Skeletal muscle satellite cell (primary cell): ENCODE measurements around the gene MTMR11.

Source experiments
- H3K27me3 ChIP-seq: 2 replicates; pipeline ENCODE4 v1.7.0; 2013; ENCODE audit warnings: low read length; ENCODE audit not compliant: control insufficient read depth, insufficient read depth
- H3K36me3 ChIP-seq: 2 replicates; pipeline ENCODE4 v1.7.0; 2013; ENCODE audit warnings: mild to moderate bottlenecking, control low read depth, low read length; ENCODE audit not compliant: insufficient read depth
- H3K4me1 ChIP-seq: 2 replicates; pipeline ENCODE4 v1.7.0; 2013; ENCODE audit warnings: low read length; ENCODE audit not compliant: control insufficient read depth, insufficient read depth
- H3K4me2 ChIP-seq: 2 replicates; pipeline ENCODE4 v1.7.0; 2013; ENCODE audit warnings: mild to moderate bottlenecking, low read length
- H3K4me3 ChIP-seq: 2 replicates; pipeline ENCODE4 v1.7.0; 2013; ENCODE audit warnings: low read length
- H3K9ac ChIP-seq: 2 replicates; pipeline ENCODE4 v1.7.0; 2013; ENCODE audit warnings: mild to moderate bottlenecking, low read depth, low read length, moderate library complexity
- H3K9me3 ChIP-seq: replicated peaks from 2 replicates; pipeline ENCODE4 v1.7.0; 2013; ENCODE audit warnings: mild to moderate bottlenecking, control low read depth, low read length

MTMR11 gene

GRCh38 chr1:149933208-149933607 is 3.5 kb downstream of the MTMR11 start:
- H3K4me1 ChIP-seq = peaks cover 42% of the 10 kb centered on the region
- H3K4me3 ChIP-seq = no peak overlapping the region
- peaks cover 15% of the 10 kb centered on the region for H3K36me3 ChIP-seq
- H3K27me3 ChIP-seq = no peaks in the 10 kb centered on the region
- no peak overlapping the region for H3K4me2 ChIP-seq
- no peaks in the 10 kb centered on the region for H3K9me3 ChIP-seq
- H3K9ac ChIP-seq = no peak overlapping the region

GRCh38 chr1:149932474-149932873 is 4.2 kb downstream of the MTMR11 start:
- peaks cover 15% of the 10 kb centered on the region for H3K36me3 ChIP-seq

DNA sequence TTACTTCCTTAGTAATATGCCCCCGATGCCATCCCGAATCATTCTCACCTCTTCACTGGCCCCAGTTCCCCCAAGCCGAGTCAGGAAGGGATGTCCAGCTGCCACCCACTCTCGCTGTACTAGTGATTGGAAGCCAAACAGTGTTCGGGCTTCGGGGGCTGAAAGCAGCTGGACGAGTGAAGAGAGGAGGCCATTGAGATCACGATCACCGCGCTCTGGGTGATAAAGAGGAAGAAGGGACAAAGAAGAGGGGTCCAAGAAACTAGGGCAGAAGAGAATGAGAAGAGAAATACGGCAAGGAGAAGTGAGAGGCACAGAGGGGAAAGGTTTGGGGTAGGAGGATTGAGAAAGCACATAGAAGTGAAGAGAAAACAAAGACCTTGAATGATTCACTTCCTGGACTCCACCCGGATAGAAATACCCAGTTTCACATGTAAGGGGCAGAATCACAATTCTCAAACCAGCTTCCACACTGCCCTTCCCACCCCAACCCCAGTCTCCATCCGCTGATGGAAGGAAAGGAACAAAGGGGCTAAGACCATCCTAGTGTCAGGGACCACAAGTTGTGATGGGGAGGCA is 5.4 kb downstream of the MTMR11 start:
- H3K4me1 ChIP-seq = peaks cover 33% of the 10 kb centered on the region
- no peaks in the 10 kb centered on the region for H3K27me3 ChIP-seq
- H3K36me3 ChIP-seq = peaks cover 16% of the 10 kb centered on the region
- H3K4me3 ChIP-seq = no peak overlapping the region
- no peaks in the 10 kb centered on the region for H3K9me3 ChIP-seq
- peak overlapping the region; percentile 56 for H3K4me2 ChIP-seq
- no peak overlapping the region for H3K9ac ChIP-seq

More at GRCh38 chr1:149932474-149932873, 4.2 kb downstream of the MTMR11 start:
- Histone ChIP-seq H3K4me2 (no peak overlapping the region), H3K4me1 (peaks cover 38% of the 10 kb centered on the region), H3K4me3 (no peak overlapping the region), H3K27me3 (no peaks in the 10 kb centered on the region), H3K9ac (no peak overlapping the region), H3K9me3 (no peaks in the 10 kb centered on the region)

DNA sequence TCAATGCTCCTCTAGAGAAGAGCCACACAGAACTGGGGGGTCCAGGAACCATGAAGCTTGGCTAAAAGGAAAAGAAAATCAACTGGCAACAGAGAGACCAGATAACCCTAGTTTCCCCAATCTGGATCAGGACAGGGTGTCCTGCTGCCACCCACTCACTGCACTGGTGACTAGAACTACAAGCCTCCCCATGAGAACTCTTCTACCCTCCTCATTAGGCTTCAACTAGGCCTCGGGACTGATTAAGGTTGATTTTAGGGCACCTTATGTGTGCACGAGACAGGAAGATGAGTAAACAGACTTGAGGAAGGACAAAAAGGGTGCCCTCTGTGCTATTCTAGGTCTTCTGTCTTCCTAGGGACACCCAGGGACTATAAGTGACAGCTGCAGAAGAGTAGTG is 6.8 kb downstream of the MTMR11 start:
- no peak overlapping the region for H3K4me3 ChIP-seq
- no peaks in the 10 kb centered on the region for H3K27me3 ChIP-seq
- H3K9me3 ChIP-seq = no peaks in the 10 kb centered on the region
- no peak overlapping the region for H3K9ac ChIP-seq
- H3K36me3 ChIP-seq = peaks cover 31% of the 10 kb centered on the region
- H3K4me1 ChIP-seq = peaks cover 39% of the 10 kb centered on the region
- no peak overlapping the region for H3K4me2 ChIP-seq

DNA sequence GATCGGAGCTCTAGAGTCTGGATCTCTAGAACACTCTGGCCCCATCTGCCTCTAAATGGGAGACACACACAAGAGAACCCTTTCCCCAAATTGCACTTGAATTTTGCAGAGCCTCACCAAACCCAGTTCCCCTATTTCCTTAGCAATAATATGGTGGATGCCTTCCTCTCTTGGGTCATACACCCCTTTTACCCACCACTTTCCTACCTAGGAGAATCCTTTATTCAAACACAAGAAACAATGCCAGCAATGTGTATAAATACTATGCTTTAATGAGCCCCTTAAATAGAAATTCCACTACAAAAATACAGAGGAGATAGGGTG is 8.3 kb downstream of the MTMR11 start:
- Histone ChIP-seq H3K36me3 (peaks cover 46% of the 10 kb centered on the region), H3K9ac (peak overlapping the region; percentile 95), H3K4me3 (peak overlapping the region; percentile 95)

DNA sequence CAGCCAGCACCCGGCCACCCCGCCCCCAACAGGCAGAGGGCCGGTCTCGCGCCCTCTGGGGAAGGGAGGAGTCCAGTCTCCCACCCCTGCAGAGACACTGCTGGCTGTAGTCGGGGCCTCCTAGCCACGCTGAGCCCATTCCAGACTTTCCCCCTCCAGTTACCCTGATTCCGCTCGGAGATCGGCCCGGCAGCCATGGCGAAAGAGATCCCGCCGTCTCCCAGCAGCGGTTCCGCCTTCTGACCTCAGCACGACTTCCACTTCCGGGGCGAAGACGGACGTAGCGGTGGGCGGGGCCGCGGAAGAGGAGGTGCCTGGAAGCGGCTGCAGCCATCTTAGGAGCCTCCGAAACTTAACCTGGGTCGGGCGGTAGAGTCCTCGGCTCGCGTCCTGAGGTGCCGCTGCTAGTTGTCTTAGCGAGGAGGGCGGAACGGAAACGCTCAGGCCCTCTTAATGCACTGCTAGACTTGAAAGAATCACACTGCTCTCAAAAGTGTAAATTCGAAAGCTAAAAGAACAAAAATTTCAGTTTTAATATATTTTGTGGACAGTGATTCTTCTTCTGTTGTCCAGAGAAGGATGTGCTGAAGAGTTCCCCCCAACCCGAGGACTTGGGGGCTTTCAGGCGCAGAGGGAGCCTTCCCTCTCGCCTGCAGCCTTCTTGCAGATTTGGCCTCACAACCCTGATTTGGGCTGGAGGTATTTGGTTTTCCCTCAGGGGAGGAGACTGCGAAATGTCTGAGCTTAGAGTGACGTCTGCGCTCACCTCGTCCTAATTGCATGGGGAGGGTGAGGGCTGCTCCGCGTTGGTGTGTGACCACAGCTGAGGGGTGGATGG is 8.9 kb downstream of the MTMR11 start, which contains the start of gene SF3B4:
SF3B4 (minus strand) TSS at position 241 of the 838 bp plus-strand sequence; CDS start at position 197, 44 bp downstream.
- Histone ChIP-seq H3K4me1 (peaks cover 44% of the 10 kb centered on the region), H3K9ac (peak within 1 kb of the TSS; percentile 95), H3K4me3 (peak within 1 kb of the TSS; percentile 95), H3K36me3 (peaks cover 51% of the 10 kb centered on the region), H3K4me2 (peak within 1 kb of the TSS; percentile 95), H3K9me3 (no peaks in the 10 kb centered on the region), H3K27me3 (no peaks in the 10 kb centered on the region)

More for the DNA sequence above, 8.3 kb downstream of the MTMR11 start:
- Histone ChIP-seq H3K4me2 (peak overlapping the region; percentile 95), H3K4me1 (peaks cover 44% of the 10 kb centered on the region), H3K9me3 (no peaks in the 10 kb centered on the region), H3K27me3 (no peaks in the 10 kb centered on the region)

GRCh38 chr1:149927056-149927562 is 9.6 kb downstream of the MTMR11 start:
- H3K4me1 ChIP-seq = peaks cover 44% of the 10 kb centered on the region
- no peaks in the 10 kb centered on the region for H3K27me3 ChIP-seq
- peak overlapping the region; percentile 95 for H3K4me2 ChIP-seq
- H3K9me3 ChIP-seq = no peaks in the 10 kb centered on the region
- peaks cover 56% of the 10 kb centered on the region for H3K36me3 ChIP-seq
- peak overlapping the region; percentile 95 for H3K9ac ChIP-seq
- peak overlapping the region; percentile 95 for H3K4me3 ChIP-seq

DNA sequence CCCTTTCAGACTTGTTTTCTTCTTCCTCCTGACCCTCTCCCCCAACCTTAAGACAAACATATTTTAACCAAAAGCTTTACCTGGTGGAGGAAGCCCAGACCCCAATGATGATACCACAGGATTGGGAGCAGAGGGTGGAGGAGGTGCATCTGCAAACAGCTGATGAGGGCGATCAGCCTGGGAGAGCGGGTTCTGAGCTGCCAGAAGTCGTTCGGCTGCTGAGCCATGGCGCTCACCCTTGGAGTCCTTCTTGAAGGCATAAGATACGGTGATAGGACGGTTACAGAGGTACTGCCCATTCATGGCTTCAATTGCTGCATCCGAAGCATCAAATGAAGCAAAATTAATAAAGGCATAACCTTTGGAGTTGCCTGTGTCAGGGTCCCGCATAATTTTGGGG is 10.4 kb downstream of the MTMR11 start:
- Histone ChIP-seq H3K4me2 (peak overlapping the region; percentile 95), H3K4me1 (peaks cover 38% of the 10 kb centered on the region), H3K9me3 (no peaks in the 10 kb centered on the region), H3K9ac (peak overlapping the region; percentile 95), H3K27me3 (no peaks in the 10 kb centered on the region), H3K36me3 (peaks cover 53% of the 10 kb centered on the region), H3K4me3 (peak overlapping the region; percentile 95)

- Histone ChIP-seq H3K4me1 (peaks cover 33% of the 10 kb centered on the region), H3K27me3 (no peaks in the 10 kb centered on the region), H3K36me3 (peaks cover 53% of the 10 kb centered on the region), H3K9me3 (no peaks in the 10 kb centered on the region), H3K4me2 (peak overlapping the region; percentile 95), H3K9ac (no peak overlapping the region), H3K4me3 (no peak overlapping the region)
These were observed 10.9 kb downstream of the MTMR11 start for GRCh38 chr1:149925751-149926150.

DNA sequence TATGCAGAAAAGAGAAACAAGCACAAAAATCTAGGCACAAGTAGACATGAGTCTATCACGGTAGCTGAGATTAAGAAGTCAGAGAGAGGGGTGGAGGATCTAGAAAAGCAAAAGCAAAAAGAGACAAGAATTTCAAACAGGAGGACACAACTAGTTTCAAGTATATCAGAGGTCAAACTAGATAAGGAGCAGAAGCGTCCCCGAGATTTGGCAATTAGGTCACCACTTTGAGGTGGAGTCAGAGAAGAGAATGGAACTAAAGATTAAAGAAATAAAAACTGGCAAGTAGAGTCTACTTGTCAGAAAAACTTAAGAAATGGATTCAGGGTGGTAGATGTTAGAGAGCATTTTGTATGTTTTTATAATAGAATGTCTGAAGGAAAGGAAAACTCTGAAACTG is 11.3 kb downstream of the MTMR11 start:
- H3K4me2 ChIP-seq = no peak overlapping the region
- peaks cover 33% of the 10 kb centered on the region for H3K4me1 ChIP-seq
- peaks cover 53% of the 10 kb centered on the region for H3K36me3 ChIP-seq
- H3K9ac ChIP-seq = no peak overlapping the region
- no peaks in the 10 kb centered on the region for H3K27me3 ChIP-seq
- H3K9me3 ChIP-seq = no peaks in the 10 kb centered on the region
- no peak overlapping the region for H3K4me3 ChIP-seq

DNA sequence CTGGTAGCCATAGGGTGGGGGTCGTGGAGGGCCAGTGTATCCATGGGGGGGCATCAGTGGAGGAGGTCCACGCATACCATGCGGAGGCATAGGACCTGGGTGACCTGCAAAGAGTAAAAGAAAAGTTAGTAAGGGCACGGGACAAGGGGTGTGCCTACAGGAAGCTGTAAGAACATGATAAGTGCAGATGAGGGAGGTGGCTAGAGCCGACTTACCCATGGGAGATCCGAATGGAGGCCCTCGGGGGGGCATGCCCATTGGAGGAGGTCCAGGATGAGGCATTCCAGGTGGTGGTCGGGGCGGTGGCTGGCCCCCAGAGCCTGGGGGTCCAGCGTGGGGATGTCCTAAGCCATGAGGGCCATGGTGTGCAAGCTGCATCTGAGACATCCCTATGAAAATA is 13.1 kb downstream of the MTMR11 start:
- no peaks in the 10 kb centered on the region for H3K27me3 ChIP-seq

More for the DNA sequence above, 13.1 kb downstream of the MTMR11 start:
- peaks cover 41% of the 10 kb centered on the region for H3K36me3 ChIP-seq
- H3K9ac ChIP-seq = no peak overlapping the region
- peaks cover 31% of the 10 kb centered on the region for H3K4me1 ChIP-seq
- no peaks in the 10 kb centered on the region for H3K9me3 ChIP-seq
- no peak overlapping the region for H3K4me2 ChIP-seq
- H3K4me3 ChIP-seq = no peak overlapping the region
